Mammary epithelial cell (primary cell): Measurements from ENCODE around the gene CNTNAP2.

Experiments used
- EZH2 ChIP-seq: IDR thresholded peaks from 2 replicates; pipeline ENCODE4 v1.6.1; 2012; ENCODE audit warnings: low read length, inconsistent platforms, borderline replicate concordance
- TF ChIP-seq, protein P1 (sequence below), 2 donors: IDR thresholded peaks in 1 of 2; conservative IDR thresholded peaks in 1 of 2; 2 replicates each; pipeline ENCODE4 v1.5.1; 2011 to 2012; ENCODE audit warnings: inconsistent platforms in 2 of 2, low read length in 2 of 2, mild to moderate bottlenecking in 2 of 2, control low read depth in 1 of 2, low read depth in 1 of 2; ENCODE audit not compliant: insufficient read depth in 1 of 2; ENCODE audit errors: extremely low read depth in 1 of 2

DNA sequence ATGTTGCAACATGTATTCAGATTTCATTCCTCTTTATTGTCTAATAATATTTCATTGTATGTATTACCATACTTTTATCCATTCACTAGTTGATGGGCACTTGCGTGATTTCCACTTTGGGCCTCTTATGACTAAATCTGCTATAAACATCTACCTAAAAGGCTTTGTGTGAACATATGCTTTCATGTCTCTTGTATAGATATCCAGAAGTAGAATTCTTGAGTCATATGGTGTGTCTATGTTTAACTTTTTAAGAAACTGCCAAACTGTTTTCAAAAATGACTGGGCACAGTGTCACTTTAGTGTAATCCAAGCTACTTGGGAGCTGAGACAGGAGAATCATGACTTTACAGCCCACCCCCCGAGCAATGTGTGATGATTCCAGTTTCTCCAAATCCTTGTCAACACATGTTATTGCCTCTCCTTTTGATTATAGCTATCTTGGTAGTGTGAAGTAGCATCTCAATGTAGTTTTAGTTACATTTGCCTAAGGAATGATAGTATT lies 1855.1 kb downstream of the CNTNAP2 start:
- TF ChIP-seq, protein P1, sequence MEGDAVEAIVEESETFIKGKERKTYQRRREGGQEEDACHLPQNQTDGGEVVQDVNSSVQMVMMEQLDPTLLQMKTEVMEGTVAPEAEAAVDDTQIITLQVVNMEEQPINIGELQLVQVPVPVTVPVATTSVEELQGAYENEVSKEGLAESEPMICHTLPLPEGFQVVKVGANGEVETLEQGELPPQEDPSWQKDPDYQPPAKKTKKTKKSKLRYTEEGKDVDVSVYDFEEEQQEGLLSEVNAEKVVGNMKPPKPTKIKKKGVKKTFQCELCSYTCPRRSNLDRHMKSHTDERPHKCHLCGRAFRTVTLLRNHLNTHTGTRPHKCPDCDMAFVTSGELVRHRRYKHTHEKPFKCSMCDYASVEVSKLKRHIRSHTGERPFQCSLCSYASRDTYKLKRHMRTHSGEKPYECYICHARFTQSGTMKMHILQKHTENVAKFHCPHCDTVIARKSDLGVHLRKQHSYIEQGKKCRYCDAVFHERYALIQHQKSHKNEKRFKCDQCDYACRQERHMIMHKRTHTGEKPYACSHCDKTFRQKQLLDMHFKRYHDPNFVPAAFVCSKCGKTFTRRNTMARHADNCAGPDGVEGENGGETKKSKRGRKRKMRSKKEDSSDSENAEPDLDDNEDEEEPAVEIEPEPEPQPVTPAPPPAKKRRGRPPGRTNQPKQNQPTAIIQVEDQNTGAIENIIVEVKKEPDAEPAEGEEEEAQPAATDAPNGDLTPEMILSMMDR (conservative IDR thresholded peaks at IDR 0.05 in 1 of 2, IDR thresholded peaks at IDR 0.05 in 1 of 2; ENCODE audit: extremely low read depth in 1 of 2, insufficient read depth in 1 of 2, low read depth in 1 of 2, low read length in 2 of 2) = no peak
- TF ChIP-seq EZH2 = no peak
